GM12801 (cell line): ENCODE data around the gene TMEM203.

Experiments used
- CTCF ChIP-seq: IDR thresholded peaks from one replicate; pipeline ENCODE4 v1.5.1; 2011; ENCODE audit warnings: control low read depth; ENCODE audit not compliant: insufficient read length; ENCODE audit errors: extremely low read depth

The TMEM203 gene

GRCh38 chr9:137250329-137251193 is 45.1 kb upstream of the TMEM203 start:
- TF ChIP-seq CTCF: no peak

- TF ChIP-seq CTCF: no peak
Measured at GRCh38 chr9:137247916-137248175, 42.4 kb upstream of the TMEM203 start.

GRCh38 chr9:137247135-137247915 is 41.9 kb upstream of the TMEM203 start:
- TF ChIP-seq CTCF: no peak

- TF ChIP-seq CTCF: no peak
Measured at GRCh38 chr9:137245450-137246421, 40.3 kb upstream of the TMEM203 start.

- no peak for TF ChIP-seq CTCF
Measured at GRCh38 chr9:137244486-137245449, 39.3 kb upstream of the TMEM203 start.

- no peak for TF ChIP-seq CTCF
Measured at GRCh38 chr9:137243626-137244485, 38.4 kb upstream of the TMEM203 start.
